Measurements from ENCODE around the gene CNST.
"Not testable (repeated sequence)": the region's sequence is repeated elsewhere in the genome, so short reads cannot be mapped to it uniquely, and the experiment has no call there.

Gene CNST

DNA sequence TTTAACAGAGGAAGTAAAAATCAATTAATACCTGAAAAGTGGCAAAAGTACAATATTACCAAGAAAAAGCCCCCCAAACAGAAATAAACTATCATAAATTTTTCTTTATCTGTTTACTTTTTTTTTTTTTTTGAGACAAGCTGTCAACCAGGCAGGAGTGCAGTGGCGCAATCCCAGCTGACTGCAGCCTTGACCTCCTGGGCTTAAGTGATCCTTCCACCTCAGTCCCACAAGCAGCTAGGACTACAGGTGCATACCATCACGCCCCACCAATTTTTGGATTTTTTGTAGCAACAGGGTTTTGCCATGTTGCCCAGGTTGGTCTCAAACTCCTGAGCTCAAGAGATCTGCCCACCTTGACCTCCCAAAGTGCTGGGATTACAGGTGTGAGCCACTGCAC, 8.2 kb upstream of the CNST start:
- no peak for DNase-seq (ENCODE audit: low spot score)

DNA sequence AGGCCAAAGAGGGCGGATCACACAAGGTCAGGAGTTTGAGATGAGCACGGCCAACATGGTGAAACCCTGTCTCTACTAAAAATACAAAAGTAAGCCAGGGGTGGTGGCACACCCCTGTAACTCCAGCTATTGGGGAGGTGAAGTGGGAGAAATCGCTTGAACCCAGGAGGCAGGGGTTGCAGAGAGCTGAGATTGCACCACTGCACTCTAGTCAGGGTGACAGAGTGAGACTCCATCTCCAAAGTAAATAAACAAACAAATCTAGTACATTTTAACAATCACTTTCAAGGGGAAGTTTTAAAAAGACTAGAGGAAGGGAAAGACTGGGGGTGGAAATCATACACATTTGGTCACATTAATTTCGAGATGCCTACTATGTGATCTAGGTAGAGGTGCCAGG, 6.9 kb upstream of the CNST start:
- DNase-seq (ENCODE audit: low spot score) = no peak
- FAIRE-seq = no peak

More for the DNA sequence above, 8.2 kb upstream of the CNST start:
- FAIRE-seq = no peak

DNA sequence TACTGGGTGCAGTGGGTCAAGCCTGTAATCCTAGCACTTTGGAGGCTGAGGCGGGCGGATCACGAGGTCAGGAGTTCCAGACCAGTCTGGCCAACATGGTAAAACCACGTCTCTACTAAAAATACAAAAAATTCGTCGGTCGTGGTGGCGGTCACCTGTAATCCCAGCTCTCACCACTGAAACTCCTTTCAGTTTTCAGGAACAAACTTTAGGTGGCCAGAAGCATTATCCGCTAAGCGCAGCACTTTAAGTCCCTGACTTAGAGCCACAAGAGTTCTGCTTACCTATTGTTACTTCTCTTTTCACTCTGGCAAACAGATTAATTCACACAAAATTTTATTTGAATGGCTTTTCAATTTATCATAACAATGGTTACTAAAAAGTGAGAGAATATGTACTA, 5.4 kb upstream of the CNST start:
- not testable (repeated sequence) for DNase-seq (ENCODE audit: low spot score)

DNA sequence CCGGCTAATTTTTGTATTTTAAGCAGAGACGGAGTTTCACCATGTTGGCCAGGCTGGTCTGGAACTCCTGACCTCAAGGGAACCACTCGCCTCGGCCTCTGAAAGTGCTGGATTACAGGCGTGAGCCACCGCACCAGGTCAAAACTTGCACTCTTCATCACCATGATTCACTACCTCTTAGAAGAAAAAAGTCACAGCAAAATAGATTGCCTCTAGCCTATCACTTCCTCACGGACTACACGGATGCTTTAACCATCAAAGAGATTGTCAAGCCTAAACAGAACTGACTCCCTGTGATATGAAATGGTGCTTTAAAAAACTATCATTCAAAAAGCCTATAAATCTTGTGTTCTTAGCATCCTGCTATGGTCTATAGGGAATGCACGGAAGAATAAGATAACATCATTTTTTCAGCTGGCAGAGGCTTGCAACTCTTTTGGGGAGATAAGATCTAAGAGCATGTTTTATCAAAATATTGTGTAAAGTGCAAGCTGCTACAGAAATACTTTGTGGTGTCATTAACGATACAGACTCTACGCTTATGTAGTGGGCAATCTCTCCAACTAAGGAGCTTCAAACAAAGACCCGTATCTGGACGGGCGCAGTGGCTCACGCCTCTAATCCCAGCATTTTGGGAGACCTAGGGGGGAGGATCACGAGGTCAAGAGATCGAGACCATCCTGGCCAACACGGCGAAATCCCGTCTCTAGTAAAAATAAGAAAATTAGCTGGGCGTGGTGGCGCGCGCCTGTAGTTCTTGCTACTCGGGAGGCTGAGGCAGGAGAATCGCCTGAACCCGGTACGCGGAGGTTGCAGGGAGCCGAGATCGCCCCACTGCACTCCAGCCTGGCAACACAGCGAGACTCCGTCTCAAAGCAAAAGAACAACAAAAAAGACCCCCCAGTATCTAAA, 1.2 kb upstream of the CNST start:
- no peak for DNase-seq (ENCODE audit: low spot score)
- no peak for FAIRE-seq

More for the DNA sequence above, 5.4 kb upstream of the CNST start:
- FAIRE-seq = not testable (repeated sequence)

DNA sequence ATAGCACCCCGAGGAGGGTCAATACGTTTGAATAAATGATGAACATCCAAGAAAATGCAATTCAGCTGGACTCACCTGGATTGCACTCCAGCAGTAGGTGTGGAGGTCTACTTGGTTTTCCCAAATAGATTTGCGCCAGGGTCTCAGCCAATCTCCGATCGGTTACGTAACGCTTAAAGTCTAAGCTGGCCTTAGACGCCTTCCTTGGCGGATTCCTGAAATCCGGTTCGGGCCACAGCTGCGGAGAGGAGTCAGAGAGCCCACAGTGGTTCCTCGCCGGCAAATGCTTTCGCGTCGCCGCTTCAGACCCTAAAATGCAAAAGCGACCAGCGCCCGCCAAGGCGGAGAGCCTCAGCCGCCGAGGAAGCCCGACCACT, 517 bp upstream of the CNST start:
- DNase-seq (ENCODE audit: low spot score) (no peak), FAIRE-seq (no peak)

DNA sequence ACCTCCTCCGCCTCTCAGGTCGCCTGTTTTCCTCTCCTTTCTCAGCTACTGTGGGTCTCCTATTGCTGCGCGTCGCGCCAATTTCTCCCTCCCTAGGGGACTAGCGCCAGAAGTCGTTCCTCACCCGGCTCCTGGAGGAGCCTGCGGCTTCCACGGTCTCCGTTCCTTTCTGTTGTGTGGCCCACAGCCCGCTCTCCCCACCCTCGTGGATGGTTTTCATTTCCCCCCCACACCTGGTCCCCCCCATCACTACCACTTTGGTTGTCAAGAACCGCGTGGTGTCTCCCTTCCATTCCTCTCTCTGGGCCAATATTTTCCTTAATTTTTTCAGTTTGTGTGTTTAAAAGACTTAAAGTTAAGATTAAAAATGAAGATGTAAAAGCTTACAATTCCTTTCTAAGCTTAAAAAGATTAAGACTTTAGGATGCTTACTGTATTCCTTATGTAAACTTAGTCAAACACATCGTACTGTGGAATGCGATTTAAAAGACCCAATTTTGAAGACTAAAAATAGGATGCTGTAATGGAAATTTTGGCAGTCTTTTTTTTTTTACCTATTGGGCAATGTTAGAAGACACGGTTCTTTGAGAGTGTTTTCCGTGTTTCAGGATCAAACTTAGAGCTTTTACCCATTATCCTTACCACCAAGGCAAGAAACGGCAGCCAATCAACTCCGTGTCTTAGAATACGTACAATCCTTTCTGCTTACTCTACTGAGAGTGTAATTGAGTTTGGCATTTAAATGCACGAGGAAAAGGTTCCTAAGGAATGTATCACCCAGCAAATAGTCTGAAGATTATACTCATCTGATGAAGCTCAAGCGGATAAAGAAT, 773 bp downstream of the CNST start:
- DNase-seq (ENCODE audit: low spot score) = peak; percentile 24
- FAIRE-seq = no peak

DNA sequence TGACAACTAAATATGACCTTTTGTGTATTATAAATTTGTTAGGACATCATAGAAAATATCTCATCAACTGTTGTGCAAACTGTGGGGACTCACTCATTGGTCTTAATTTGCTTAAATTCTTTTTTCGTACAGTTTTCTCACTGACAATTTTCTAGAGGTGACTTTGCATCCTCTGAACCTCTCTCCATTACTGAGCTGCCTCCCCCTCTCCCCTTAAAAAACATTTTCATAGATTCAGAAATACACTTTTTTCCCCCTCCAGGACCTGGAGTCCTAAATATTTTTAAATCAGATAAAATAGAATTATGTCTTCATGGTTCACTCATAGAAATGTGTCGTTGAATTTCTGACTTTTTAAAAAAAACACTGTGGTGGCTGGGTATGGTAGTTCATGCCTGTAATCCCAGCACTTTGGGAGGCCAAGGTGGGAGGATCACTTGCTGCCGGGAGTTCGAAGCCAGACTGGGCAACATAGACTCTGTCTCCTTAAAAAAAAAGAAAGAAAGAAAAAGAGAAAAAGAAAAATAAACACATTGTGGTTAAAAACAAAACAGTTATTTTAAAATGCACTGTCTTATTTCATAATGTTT, 1.5 kb downstream of the CNST start:
- FAIRE-seq = no peak

DNA sequence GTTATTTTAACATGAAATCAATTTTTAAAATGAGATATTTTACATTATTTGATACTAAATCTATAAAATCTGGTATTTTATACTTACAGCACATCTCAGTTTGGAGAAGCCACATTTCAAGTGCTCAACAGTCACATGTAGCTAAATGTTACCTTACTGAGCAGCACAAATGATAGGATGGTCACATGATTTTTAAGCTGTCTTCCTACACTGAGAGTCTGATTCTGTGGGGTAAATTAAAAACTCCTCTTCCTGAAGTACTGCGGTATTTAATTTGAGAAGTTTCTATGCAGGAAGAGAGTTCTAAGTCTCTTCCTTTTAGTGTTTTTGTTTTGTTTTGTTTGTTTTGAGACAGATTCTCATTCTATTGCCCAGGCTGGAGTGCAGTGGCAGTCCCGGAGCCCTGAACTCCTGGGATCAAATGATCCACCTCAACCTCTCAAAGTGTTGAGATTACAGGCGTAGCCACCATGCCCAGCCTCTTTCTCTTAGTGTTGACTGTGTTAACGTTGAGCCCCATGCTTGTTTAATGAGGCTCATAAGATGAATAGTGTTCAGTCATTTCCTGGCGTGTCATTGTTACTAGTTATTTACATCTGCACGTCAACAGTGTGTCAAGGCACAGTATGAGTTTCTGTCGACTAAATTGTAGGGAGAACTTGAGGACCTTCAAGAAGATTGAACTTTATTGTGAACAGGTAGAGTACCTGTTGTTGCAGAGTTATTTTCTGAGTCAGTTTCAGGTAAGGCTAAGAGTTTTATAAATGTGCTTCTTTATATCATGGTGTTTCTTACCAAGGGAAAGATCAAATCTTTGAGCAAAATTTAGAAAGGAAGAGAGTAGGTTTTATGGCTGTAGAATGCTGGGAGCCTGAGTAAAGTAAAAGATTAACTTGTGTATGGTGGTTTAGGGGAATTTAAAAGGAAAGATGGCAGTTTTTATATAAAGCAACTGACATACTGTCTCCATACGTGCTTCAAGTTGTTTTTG, 3.3 kb downstream of the CNST start:
- DNase-seq (ENCODE audit: low spot score) (peak; percentile 29), FAIRE-seq (no peak)

More for the DNA sequence above, 1.5 kb downstream of the CNST start:
- no peak for DNase-seq (ENCODE audit: low spot score)

DNA sequence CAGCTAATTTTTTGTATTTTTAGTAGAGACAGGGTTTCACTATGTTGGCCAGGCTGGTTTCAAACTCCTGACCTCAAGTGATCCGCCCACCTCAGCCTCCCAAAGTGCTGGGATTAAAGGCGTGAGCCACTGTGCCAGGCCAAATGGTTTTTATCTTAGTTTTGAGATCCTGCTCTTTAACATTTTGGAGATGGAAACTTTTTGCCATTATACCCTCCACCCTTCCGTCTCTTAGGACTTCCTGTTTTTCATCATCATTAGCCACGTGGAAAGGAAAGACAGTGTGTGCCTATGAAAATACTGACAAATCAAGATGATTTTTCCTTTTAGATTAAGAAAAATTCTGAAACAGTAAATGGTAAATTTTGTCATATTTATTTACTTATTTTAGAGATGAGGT, 5.1 kb downstream of the CNST start:
- DNase-seq (ENCODE audit: low spot score); FAIRE-seq: not testable (repeated sequence)

DNA sequence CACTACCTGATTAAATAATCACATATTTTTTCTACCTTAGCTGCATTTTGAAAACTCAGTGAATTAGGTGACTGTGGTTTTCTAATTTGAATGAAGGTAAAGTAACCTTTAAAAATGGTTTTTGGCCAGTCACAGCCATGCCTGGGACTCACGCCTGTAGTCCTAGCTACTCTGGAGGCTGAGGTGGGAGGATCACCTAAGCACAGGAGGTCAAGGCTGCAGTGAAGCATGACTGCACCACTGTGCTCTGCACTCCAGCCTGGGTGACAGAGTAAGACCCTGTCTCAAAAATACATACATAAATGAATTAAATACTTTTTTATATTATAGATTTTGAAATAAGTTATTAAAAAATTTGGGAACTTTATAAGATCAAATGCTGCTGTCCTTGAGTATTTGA, 5.7 kb downstream of the CNST start:
- no peak for FAIRE-seq
- no peak for DNase-seq (ENCODE audit: low spot score)

DNA sequence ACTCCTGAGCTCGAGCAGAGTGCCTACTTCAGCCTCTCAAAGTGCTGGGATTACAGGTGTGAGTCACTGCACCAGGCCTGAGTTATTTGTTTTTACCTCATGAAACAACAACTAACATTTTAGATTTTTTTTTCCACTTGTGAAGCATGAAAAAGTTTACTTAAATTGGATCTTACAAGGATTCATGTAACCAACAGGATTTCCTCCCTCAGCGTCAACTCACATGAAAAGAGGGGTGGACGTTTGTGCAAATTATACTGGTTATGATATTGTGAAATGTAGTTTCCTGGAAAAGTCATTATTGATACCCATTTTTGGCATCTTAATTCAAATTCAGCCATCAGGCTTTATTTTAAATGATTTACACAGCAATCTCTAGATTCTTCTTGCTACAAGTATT, 6.5 kb downstream of the CNST start:
- FAIRE-seq (no peak), DNase-seq (ENCODE audit: low spot score) (no peak)

DNA sequence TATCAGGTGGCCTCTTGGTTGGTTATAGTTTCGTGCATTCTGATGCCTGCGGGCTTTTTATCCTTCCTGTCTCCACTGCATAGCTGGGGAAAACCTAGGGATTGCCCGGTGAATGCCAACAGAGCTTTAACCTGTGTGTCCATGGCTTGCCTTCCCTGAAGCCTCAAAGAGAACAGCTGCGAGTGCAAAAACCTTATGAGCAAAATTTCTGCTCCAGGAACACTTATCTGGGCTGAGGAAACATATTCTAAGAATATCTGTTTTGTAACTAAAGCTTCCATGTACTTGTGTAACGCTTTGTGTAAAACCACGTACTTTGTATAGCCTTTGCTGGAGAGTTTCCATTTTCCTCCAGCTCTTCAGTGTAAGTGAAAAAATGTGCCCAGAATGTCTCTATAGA, 7.2 kb downstream of the CNST start:
- FAIRE-seq (no peak), DNase-seq (ENCODE audit: low spot score) (no peak)

DNA sequence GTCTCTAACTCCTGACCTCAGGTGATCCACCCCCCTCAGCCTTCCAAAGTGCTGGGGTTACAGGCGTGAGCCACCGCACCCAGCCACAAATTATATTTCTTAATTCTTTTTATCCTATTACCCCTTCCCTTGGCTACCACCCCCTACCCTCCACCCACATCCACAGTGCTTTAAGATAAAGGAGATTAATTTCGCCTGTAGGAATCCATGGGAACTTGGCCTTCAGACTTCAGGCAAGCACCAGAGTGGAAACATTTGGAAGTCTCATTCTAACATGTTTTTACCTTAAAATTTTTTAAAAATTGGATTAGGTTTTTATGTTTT, 10.4 kb downstream of the CNST start:
- DNase-seq (ENCODE audit: low spot score) (no peak), FAIRE-seq (no peak)

DNA sequence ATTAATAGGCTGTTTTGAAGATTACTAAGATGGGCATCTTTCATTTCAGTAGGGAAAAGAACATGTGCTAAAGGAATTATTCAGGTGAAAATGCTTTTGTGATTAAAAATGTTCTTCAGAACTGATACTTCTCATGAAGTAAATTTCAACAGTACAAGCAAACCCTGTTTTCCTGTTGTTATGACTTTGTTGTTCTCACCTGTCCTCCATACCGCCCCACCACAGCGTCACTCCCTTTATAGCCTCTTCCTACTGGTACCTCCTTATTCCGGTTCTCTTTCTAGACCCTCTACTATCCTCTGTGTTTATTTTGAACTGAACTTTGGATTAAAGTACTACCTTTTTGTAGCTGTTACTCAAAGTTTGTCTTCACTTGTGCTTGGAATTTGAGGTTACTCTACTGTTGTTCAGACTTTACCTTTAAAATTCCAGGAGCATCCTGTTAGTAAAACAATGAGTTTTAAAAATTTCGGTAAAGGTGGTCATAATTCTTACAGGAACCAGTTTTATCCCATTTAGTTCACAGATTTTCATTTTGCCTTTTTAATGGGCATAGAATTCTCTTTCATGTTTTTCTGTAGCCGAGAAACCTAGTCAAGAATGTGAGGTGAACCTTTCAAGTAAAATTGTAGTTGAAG, 10.9 kb downstream of the CNST start:
- FAIRE-seq = no peak
- no peak for DNase-seq (ENCODE audit: low spot score)

DNA sequence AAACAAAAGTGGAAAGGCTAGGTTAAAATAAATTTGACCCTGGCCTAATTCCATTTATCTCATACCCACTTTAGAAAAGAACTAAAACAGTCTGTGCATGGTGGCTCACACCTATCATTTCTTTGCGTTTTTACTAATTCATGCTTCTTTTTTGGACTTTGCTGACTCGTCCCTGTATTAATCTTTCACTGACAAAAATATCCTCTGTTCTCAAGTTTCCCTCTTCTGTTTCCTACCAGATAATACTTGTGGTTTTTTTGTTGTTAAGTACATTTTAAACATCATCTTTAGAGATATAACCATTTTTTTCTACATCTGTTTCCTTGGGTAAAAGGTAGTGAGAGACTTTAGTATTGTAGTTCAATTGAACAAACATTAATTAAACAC, 11.5 kb downstream of the CNST start:
- FAIRE-seq = no peak

DNA sequence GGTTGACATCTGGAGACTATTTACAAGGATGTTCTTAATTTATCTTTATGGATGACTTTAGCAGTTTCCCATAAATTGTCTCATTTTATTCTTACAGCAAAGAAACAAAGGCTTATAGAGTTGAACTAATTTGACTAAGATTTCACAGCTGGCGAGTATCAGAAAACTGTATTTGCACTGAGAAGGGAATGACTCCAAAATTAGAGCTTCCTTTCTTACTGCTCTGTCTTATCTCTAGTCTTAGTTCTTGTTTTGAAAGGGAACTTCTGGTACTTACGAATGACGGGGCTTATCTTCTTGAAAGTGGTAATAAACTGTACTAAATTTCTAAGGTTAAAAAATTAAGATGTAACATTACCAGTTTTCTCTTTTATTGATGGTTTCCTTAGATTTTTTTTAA, 13.6 kb downstream of the CNST start:
- DNase-seq (ENCODE audit: low spot score) = no peak
- FAIRE-seq = no peak

More for the DNA sequence above, 11.5 kb downstream of the CNST start:
- DNase-seq (ENCODE audit: low spot score) = no peak

DNA sequence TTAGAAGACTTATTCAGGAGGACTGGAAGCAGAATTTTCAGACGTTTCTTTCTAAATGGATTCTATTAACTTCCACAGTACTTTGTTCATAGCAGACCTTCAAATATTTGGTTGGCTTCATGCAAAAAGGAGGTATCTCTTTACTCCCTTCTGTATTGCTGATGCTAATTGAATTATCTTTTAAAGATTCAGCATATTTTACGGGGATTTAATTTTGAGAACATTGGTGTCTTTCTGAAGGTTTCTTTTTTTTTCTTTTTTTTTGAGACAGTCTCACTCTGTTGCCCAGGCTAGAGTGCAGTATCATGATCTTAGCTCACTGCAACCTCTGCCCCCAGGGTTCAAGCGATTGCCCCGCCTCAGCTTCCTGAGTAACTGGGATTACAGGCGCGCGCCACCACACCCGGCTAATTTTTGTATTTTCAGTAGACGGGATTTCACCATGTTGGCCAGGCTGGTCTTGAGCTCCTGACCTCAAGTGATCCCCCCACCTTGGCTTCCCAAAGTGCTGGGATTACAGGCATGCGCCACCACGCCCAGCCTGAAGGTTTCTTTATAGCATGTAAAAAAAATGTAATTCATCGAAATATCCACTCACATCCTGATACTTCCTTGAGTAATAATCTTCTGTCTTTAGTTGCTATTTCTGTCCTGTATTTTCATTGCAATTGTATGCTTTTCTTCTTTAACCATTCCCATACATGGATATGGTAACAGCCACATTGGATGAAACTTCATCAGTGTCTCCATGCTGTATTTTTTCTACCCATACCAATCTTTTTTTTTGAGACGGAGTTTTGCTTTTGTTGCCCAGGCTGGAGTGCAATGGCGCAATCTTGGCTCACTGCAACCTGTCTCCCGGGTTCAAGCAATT, 14.5 kb downstream of the CNST start:
- FAIRE-seq = no peak
- no peak for DNase-seq (ENCODE audit: low spot score)

DNA sequence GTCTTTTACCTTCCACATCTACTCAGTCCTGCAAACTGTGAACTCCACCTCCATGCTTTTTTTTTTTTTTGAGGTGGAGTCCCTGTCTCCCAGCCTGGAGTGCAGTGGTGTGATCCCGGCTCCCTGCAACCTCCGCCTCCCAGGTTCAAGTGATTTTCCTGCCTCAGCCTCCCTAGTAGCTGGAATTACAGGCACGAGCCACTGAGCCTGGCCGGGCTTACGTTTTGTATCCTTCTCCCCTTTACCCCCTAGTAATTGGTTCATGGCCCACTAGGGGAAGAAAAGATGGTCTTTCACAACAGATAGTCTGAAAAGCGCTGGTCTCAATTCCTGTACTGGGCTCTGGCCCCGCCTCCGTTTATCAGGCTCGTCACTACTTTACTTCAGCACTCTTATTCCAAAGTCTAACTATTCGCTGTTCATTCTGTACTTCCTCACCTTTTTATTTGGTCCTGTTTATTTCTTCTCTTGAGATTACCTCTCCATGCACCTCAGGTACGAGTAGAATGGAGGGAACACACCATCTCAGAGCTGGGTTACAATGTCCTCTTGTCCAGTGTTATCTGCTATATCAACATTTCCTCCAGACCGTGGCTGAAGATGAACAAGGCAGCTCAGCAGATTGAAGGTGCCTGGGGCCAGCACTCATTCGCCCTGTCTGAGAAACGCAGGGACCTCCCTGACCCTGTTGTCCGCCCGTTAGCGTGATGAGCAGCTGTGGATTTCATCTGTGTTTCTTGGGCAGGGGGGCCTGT, 16.2 kb downstream of the CNST start:
- FAIRE-seq = no peak
- DNase-seq (ENCODE audit: low spot score) = no peak

DNA sequence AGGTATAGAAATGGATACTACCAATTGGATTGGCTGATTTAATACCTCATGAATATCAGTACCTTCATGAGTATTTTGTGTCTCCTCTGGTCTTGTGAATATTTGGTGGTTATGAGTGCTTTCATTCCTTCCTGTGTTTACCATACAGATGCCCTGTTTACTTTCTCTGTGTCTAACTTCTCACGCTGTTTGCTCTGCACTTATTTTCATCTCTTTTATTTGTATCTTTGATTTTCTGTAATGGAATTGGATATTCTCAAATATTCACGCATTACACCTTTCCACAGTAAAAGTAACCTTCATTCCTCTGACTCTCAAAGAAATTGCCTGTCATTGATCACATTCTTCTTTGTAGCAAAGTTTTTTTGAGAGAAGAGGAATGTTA, 16.8 kb downstream of the CNST start:
- DNase-seq (ENCODE audit: low spot score) (no peak), FAIRE-seq (no peak)
